ENCODE data around the gene ZNHIT3.
"Not testable (repeated sequence)": the region's sequence is repeated elsewhere in the genome, so short reads cannot be mapped to it uniquely, and the experiment has no call there.

Gene ZNHIT3

GRCh38 chr17:36506249-36506826 lies 19.9 kb downstream of the ZNHIT3 start:
- no peaks in the 10 kb centered on the region for H3K9me3 ChIP-seq (ENCODE audit: control insufficient read depth, low read length)
- no peak overlapping the region for H3K4me3 ChIP-seq (ENCODE audit: low read length)
- H3K9ac ChIP-seq (ENCODE audit: low read length) = no peak overlapping the region
- no peaks in the 10 kb centered on the region for H3K27me3 ChIP-seq (ENCODE audit: control insufficient read depth, insufficient read depth, low read length)
- H3K36me3 ChIP-seq (ENCODE audit: control insufficient read depth, insufficient read depth, low read length) = peaks cover 24% of the 10 kb centered on the region
- no peaks in the 10 kb centered on the region for H3K4me1 ChIP-seq (ENCODE audit: control insufficient read depth, insufficient read depth, low read length)

DNA sequence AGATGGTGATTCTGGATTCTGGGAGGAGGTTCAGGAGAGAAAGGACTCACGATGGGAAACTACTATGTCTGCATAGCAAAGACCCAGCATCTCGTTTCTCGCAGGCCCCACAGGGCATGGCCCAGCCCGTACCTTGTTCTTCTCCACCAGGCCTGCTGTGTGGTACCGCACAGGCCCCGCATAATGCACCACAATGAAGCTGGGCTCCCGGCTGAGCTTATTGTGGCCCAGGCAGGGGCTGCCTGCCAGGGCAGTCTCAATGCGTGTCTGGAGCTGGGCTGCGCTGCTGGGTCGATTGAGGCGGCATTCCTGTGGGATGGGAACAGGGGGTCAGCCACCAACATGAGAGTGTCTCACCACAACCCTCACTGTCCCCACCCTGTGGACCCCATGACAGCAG lies 20.4 kb downstream of the ZNHIT3 start:
- Histone ChIP-seq H3K36me3 (ENCODE audit: control insufficient read depth, insufficient read depth, low read length) (peaks cover 24% of the 10 kb centered on the region), H3K9me3 (ENCODE audit: control insufficient read depth, low read length) (no peaks in the 10 kb centered on the region), H3K9ac (ENCODE audit: low read length) (no peak overlapping the region), H3K4me3 (ENCODE audit: low read length) (no peak overlapping the region), H3K4me1 (ENCODE audit: control insufficient read depth, insufficient read depth, low read length) (no peaks in the 10 kb centered on the region), H3K27me3 (ENCODE audit: control insufficient read depth, insufficient read depth, low read length) (no peaks in the 10 kb centered on the region)

DNA sequence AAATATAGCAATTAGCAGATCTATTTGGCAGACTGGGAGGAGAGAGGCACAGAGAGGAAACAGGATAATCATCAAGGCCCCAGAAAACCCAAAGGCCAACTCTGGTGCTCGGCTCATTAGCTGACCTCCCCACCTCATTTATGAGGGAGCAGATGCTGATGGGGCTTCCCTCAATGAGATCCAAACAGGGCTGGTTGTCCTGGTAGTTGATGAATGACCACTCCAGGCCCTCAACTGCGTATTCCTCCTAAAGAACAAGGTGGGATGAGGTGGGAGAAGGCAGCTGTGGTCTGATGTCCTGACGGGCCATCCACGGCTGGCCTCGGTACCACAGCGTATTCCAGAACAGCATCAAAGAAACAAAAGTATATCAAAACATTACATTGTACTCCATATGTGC lies 20.8 kb downstream of the ZNHIT3 start:
- peaks cover 24% of the 10 kb centered on the region for H3K36me3 ChIP-seq (ENCODE audit: control insufficient read depth, insufficient read depth, low read length)
- no peaks in the 10 kb centered on the region for H3K27me3 ChIP-seq (ENCODE audit: control insufficient read depth, insufficient read depth, low read length)
- no peak overlapping the region for H3K4me3 ChIP-seq (ENCODE audit: low read length)
- H3K4me1 ChIP-seq (ENCODE audit: control insufficient read depth, insufficient read depth, low read length) = no peaks in the 10 kb centered on the region
- H3K9me3 ChIP-seq (ENCODE audit: control insufficient read depth, low read length) = no peaks in the 10 kb centered on the region
- no peak overlapping the region for H3K9ac ChIP-seq (ENCODE audit: low read length)

GRCh38 chr17:36508439-36508838 lies 22.0 kb downstream of the ZNHIT3 start:
- not testable (repeated sequence) for H3K9me3 ChIP-seq (ENCODE audit: control insufficient read depth, low read length); H3K4me1 ChIP-seq (ENCODE audit: control insufficient read depth, insufficient read depth, low read length); H3K27me3 ChIP-seq (ENCODE audit: control insufficient read depth, insufficient read depth, low read length); H3K9ac ChIP-seq (ENCODE audit: low read length); H3K4me3 ChIP-seq (ENCODE audit: low read length)
- H3K36me3 ChIP-seq (ENCODE audit: control insufficient read depth, insufficient read depth, low read length) = peaks cover 18% of the 10 kb centered on the region

DNA sequence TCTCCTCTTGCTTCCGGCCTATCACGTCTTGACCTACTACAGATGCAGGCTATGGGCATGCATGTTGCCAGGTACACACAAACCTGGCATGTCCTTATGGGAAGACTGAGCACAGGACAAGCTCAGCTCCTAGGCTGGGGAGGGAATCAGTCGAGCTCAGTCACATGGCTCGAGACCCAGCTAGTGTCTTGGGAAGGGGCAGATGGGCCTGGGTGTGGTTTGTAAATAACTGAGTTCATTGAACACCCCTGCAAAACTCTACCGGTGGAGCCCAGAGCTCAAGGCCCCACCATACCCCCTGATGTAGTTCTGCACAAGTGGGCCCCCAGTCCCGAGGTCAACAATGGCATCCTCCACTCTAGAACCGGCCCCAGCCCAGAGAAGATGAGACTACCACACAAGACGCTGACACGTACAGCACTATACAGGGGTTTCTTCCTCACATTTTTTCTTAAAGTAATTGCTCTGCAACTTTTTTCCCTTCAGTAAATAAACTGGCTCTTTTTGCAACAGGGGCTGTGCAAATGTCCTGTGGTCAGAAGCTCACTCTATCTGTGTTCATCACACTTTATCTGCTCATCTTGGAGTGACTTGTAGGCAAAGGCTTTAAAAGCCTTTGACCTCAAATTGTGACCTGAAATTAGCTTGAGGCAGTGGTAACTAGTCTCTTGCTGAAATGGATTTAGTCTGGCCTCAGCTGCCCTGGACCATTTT lies 22.9 kb downstream of the ZNHIT3 start:
- H3K36me3 ChIP-seq (ENCODE audit: control insufficient read depth, insufficient read depth, low read length) = peaks cover 11% of the 10 kb centered on the region
- H3K27me3 ChIP-seq (ENCODE audit: control insufficient read depth, insufficient read depth, low read length) = no peaks in the 10 kb centered on the region
- no peaks in the 10 kb centered on the region for H3K9me3 ChIP-seq (ENCODE audit: control insufficient read depth, low read length)
- no peak overlapping the region for H3K4me3 ChIP-seq (ENCODE audit: low read length)
- H3K4me1 ChIP-seq (ENCODE audit: control insufficient read depth, insufficient read depth, low read length) = no peaks in the 10 kb centered on the region
- no peak overlapping the region for H3K9ac ChIP-seq (ENCODE audit: low read length)

DNA sequence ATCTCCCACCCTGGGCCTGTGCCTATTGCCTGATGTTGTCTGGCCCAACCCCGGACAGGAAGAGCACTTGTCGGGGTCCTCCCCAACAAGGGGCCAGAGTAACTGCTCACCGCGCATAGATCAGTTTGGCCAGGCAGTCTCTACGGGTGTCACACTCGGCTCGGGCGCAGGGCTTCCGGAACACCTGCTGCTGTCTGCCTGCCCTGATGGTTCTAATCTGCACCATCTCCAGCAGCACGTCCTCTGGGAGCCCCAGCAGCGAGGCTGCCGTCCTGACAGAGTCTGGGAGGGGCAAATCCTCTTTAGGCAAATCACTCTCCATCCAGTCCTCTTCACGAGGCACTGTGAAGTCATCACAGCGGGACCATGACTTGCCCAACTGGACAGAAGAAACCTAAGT lies 24.2 kb downstream of the ZNHIT3 start:
- Histone ChIP-seq H3K27me3 (ENCODE audit: control insufficient read depth, insufficient read depth, low read length) (no peaks in the 10 kb centered on the region), H3K9me3 (ENCODE audit: control insufficient read depth, low read length) (no peaks in the 10 kb centered on the region), H3K9ac (ENCODE audit: low read length) (no peak overlapping the region), H3K4me1 (ENCODE audit: control insufficient read depth, insufficient read depth, low read length) (no peaks in the 10 kb centered on the region), H3K4me3 (ENCODE audit: low read length) (no peak overlapping the region), H3K36me3 (ENCODE audit: control insufficient read depth, insufficient read depth, low read length) (peaks cover 11% of the 10 kb centered on the region)

GRCh38 chr17:36511216-36511615 lies 24.7 kb downstream of the ZNHIT3 start:
- Histone ChIP-seq H3K36me3 (ENCODE audit: control insufficient read depth, insufficient read depth, low read length) (peaks cover 11% of the 10 kb centered on the region), H3K4me1 (ENCODE audit: control insufficient read depth, insufficient read depth, low read length) (no peaks in the 10 kb centered on the region), H3K9ac (ENCODE audit: low read length) (no peak overlapping the region), H3K9me3 (ENCODE audit: control insufficient read depth, low read length) (no peaks in the 10 kb centered on the region), H3K4me3 (ENCODE audit: low read length) (no peak overlapping the region), H3K27me3 (ENCODE audit: control insufficient read depth, insufficient read depth, low read length) (no peaks in the 10 kb centered on the region)

GRCh38 chr17:36512641-36513040 lies 26.2 kb downstream of the ZNHIT3 start:
- Histone ChIP-seq H3K36me3 (ENCODE audit: control insufficient read depth, insufficient read depth, low read length) (peaks cover 11% of the 10 kb centered on the region), H3K27me3 (ENCODE audit: control insufficient read depth, insufficient read depth, low read length) (no peaks in the 10 kb centered on the region)

GRCh38 chr17:36514856-36515255 lies 28.4 kb downstream of the ZNHIT3 start:
- Histone ChIP-seq H3K4me3 (ENCODE audit: low read length) (no peak overlapping the region), H3K4me1 (ENCODE audit: control insufficient read depth, insufficient read depth, low read length) (no peaks in the 10 kb centered on the region), H3K9ac (ENCODE audit: low read length) (no peak overlapping the region), H3K36me3 (ENCODE audit: control insufficient read depth, insufficient read depth, low read length) (peaks cover 6% of the 10 kb centered on the region), H3K9me3 (ENCODE audit: control insufficient read depth, low read length) (no peaks in the 10 kb centered on the region), H3K27me3 (ENCODE audit: control insufficient read depth, insufficient read depth, low read length) (no peaks in the 10 kb centered on the region)

More at GRCh38 chr17:36512641-36513040, 26.2 kb downstream of the ZNHIT3 start:
- Histone ChIP-seq H3K4me3 (ENCODE audit: low read length) (no peak overlapping the region), H3K9ac (ENCODE audit: low read length) (no peak overlapping the region), H3K4me1 (ENCODE audit: control insufficient read depth, insufficient read depth, low read length) (no peaks in the 10 kb centered on the region), H3K9me3 (ENCODE audit: control insufficient read depth, low read length) (no peaks in the 10 kb centered on the region)

DNA sequence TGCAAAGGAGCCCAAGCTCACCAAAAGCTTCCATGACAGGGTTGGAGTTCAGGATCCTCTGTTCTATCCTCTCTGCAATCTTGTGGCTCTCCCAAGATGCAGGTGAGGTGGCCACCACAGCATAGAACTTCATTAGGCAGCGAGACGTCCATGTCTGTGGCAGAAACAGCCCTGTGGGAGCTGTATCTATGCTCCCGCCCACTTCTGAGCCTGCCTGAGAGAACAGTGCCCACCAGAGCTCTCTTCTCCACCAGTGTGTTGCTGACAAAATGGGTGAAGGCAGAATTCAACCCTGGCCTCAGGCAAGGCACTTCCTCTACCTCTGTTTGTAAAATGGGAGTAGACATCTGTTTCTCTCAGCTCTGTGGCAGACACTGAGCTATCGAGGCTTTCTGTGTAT lies 29.4 kb downstream of the ZNHIT3 start:
- Histone ChIP-seq H3K27me3 (ENCODE audit: control insufficient read depth, insufficient read depth, low read length) (no peaks in the 10 kb centered on the region), H3K4me1 (ENCODE audit: control insufficient read depth, insufficient read depth, low read length) (no peaks in the 10 kb centered on the region), H3K9ac (ENCODE audit: low read length) (no peak overlapping the region), H3K4me3 (ENCODE audit: low read length) (no peak overlapping the region), H3K36me3 (ENCODE audit: control insufficient read depth, insufficient read depth, low read length) (peaks cover 6% of the 10 kb centered on the region), H3K9me3 (ENCODE audit: control insufficient read depth, low read length) (no peaks in the 10 kb centered on the region)

DNA sequence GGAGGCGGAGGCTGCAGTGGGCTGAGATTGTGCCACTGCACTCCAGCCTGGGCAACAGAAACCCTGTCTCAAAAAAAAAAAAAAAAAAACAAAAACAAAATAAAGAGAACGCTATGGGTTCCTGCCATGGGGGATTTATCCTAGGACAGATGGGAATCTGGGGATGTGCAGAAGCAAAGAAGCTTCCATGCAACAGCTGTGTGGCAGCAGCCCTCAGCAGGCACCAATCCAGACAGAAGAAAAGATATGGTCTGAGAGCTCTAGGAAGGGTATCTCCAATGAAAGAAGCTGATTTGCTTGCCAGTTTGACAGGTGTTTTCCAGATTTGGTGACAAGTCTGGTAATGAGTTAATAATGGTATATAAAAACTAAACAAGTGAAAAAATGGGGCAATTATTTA lies 36.6 kb downstream of the ZNHIT3 start:
- H3K9me3 ChIP-seq (ENCODE audit: control insufficient read depth, low read length) = no peaks in the 10 kb centered on the region
- H3K9ac ChIP-seq (ENCODE audit: low read length) = no peak overlapping the region
- H3K4me1 ChIP-seq (ENCODE audit: control insufficient read depth, insufficient read depth, low read length) = no peaks in the 10 kb centered on the region
- H3K4me3 ChIP-seq (ENCODE audit: low read length) = no peak overlapping the region
- H3K27me3 ChIP-seq (ENCODE audit: control insufficient read depth, insufficient read depth, low read length) = no peaks in the 10 kb centered on the region
- peaks cover 6% of the 10 kb centered on the region for H3K36me3 ChIP-seq (ENCODE audit: control insufficient read depth, insufficient read depth, low read length)

GRCh38 chr17:36524428-36524876 lies 38.0 kb downstream of the ZNHIT3 start:
- peaks cover 6% of the 10 kb centered on the region for H3K36me3 ChIP-seq (ENCODE audit: control insufficient read depth, insufficient read depth, low read length)

More at GRCh38 chr17:36524428-36524876, 38.0 kb downstream of the ZNHIT3 start:
- Histone ChIP-seq H3K9me3 (ENCODE audit: control insufficient read depth, low read length) (no peaks in the 10 kb centered on the region), H3K27me3 (ENCODE audit: control insufficient read depth, insufficient read depth, low read length) (no peaks in the 10 kb centered on the region), H3K9ac (ENCODE audit: low read length) (no peak overlapping the region), H3K4me1 (ENCODE audit: control insufficient read depth, insufficient read depth, low read length) (no peaks in the 10 kb centered on the region), H3K4me3 (ENCODE audit: low read length) (no peak overlapping the region)
